HG03139 (cell line): Measurements from ENCODE around the gene SGSH.
A peak's percentile ranks its signal among the peaks of the same experiment; 100 is the strongest.
"Not testable (repeated sequence)": the region's sequence is repeated elsewhere in the genome, so short reads cannot be mapped to it uniquely, and the experiment has no call there.

Source experiments
- ATAC-seq: cut with Tn5 transposase; IDR thresholded peaks from one replicate; pipeline ENCODE4 v1.9.1; 2021; ENCODE audit not compliant: unreplicated experiment

SGSH gene

DNA sequence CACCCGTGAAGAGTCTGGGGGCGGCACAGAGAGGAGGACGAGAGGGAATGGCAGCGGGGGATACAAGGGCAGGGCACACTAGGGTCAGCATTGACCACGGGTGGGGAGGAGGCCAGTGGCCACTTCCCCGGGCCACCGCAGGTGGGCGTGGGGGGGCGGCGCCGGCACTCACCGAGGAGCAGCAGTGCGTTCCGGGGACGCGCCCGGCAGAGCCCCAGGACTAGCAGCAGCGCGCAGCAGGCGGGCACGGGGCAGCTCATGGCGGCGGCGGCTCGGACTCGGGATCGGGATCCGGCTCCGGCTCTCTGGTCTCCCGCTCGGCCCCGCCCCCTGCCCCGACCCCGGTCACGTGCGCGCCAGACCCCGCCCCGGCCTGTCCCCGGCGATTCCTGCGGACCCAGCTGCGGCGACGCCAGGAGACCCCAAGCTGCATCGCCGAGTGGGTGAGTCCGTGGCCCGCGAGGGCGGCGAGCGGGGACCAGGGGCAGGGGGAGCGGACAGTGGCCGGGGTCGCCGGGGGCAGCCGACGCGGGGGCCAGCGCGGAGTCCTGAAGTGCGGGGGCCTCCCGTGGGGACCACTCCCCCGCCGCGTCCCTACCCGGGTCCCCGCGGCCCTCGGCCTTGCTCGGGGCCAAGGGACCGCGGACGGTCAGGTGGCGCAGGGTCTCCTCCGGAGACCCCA is at the start of gene SGSH, which contains the start of gene SLC26A11:
TSS of gene SGSH (minus strand) at position 280 of the 682 bp plus-strand sequence. CDS start at position 260, 20 bp downstream.
TSS of gene SLC26A11 (plus strand) at position 374 of the 682 bp plus-strand sequence. CDS start 1,134 bp downstream, outside the sequence.
- ATAC-seq: no peak

DNA sequence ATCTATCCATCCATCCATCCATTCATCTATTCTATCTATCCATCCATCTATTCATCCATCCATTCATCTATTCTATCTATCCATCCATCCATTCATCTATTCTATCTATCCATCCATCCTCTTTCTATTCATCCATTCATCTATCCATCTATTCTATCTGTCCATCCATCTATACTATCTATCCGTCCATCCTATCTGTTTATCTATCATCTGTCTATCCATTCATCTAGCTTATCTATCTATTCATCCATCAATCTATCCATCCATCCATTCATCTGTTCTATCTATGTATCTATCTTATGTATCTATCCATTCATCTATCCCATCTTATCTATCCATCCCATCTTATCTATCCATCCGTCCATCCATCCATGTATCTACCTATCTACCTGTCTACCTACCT is 49.3 kb upstream of the SGSH start:
- ATAC-seq: no peak

- ATAC-seq: no peak
Observed at GRCh38 chr17:80268427-80268826, 48.3 kb upstream of the SGSH start.

DNA sequence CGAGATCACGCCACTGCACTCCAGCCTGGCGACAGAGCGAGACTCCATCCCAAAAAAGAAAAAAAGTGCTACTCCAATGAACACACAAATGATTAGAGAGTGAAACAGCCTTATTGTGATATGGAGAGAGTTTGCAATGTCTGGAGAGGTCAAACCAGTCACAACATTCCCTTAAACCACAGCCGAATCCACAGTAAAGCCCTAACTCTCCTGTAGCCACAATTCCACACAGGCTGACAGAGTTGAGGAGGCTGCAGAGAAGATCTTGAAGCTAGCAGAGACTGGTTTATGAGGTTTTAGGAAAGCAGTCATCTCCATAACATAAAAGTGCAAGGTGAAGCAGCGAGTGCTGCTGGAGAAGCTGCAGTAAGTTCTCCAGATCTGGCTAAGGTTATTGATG is 47.3 kb upstream of the SGSH start:
- no peak for ATAC-seq

- ATAC-seq: no peak
Observed at GRCh38 chr17:80265205-80266068, 45.3 kb upstream of the SGSH start.

DNA sequence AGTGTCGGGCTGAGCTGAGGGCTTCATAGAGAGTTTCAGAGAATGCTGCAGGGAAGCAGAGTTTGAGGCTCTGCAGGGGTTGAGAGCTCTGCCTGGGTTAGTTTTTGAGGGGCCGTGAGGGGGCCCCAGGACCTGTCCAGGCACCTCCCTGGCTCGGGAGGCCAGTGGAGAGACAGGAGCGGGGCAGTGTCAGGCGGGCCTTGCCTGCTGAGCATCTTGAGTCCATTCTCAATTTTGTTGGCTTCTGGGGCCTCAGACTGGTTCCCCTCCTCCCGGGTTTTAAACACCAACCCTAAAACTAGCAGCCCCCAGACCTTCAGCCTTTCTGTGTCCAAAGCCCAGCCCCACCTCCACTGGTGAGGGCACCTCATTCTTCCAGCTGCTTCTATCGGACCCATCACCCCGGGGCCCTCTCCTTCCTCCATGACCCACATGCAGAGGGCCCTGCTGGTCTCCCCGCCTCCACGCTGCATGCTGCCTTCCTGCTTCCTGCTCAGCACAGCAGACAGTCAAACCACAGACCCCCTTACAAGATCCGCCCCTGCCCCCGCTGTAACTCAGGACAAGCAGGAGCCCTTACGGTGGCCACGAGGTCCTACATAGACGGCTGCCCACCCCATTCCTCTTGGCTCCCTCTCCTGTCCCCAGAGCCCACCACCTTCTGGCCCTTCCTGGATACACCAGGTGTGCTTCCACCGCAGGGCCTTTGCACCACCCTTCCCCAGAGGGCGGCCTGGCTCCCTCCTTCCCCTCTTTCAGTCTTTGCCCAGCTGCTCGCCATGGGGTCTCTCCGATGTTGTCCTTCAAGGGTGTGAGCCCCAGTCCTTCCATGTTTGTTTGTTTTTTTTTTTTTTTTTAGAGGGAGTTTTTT is 44.3 kb upstream of the SGSH start:
- ATAC-seq: no peak

DNA sequence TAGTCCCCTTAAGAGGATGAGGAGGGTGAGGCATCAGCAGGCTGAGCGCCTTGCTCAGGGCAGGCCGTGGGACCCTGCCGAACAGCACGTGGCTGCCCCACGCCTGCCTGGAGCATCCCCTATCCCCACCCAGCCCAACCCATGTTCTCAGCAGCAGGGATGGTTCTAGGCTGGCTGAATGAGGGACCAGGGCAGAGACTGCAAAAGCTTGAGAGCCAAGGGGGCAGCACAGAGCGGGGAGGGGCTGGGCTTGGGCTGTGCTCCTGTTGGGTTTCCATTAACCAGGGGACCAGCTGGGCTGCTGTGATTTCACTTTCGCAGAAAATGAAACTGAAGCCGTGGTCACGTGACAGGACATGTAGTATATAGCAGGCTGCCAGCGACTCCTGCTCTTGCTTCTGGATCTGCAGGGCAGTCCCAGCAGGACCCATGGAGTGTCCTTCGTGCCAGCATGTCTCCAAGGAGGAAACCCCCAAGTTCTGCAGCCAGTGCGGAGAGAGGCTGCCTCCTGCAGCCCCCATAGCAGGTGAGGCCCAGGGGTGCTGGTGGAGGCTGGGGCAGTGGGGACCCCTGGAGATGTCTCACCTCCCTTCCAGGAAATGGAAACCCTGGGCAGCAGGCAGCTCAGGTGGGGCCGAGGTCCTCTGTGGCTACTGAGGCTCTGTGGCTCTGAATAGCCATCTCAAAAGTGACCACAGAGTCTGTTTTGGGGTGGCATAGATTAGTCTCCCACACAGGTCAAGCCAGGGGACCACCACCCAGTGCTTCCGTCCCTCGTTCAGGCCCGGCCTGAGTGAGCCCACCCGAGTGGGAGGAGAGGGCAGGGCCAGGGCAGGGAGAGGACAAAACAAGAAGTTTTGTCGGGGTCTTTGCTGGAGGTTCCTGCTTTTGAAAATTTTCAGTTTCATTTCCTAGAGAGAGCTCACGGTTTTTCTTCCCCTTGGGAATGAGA is 43.4 kb upstream of the SGSH start:
- peak; percentile 41 for ATAC-seq

GRCh38 chr17:80262775-80263244 is 42.7 kb upstream of the SGSH start:
- no peak for ATAC-seq

GRCh38 chr17:80262291-80262690 is 42.2 kb upstream of the SGSH start:
- no peak for ATAC-seq

DNA sequence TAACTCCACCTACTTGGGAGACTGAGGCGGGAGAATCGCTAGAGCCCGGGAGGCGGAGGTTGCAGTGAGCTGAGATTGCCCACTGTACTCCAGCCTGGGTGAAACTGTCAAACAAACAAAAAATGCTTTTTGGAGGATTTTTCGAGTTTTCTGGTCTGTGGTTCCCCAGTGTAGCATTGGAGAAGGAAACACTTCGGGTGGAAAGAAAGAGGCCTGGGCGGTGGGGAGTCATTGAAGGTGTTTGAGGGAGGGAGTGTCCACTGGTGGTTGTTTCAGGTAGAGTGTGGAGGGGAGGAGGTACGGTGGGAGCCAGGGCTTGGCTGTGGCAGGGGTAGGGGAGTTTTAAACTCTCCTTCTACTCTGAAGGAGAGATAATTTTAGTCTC is 41.8 kb upstream of the SGSH start:
- no peak for ATAC-seq

- ATAC-seq: no peak
Observed at GRCh38 chr17:80261159-80261894, 41.2 kb upstream of the SGSH start.

DNA sequence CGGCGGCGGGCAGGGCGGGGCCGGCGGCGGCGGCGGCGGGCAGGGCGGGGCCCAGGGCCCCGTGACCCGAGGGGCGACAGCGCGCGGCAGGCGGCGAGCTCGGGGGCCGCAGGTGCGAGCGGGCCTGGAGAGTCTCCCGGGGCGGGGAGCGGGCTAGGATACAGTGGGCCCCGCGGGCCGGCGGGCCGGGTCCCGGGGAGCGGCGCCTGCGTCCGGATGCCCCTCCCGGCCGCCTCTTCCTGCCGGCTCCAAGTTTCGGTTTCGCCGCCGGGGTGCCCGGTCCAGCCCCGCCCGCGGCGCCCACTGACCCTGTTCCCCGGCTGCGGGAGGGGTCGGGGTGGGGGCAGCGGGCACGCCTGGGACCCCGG is 40.6 kb upstream of the SGSH start, which contains the start of gene RNF213:
TSS of gene RNF213 (plus strand) at position 62 of the 368 bp plus-strand sequence. CDS start 2,830 bp downstream, outside the sequence.
- ATAC-seq: peak; percentile 29

- ATAC-seq: no peak
Observed at GRCh38 chr17:80260069-80260535, 40.0 kb upstream of the SGSH start.

DNA sequence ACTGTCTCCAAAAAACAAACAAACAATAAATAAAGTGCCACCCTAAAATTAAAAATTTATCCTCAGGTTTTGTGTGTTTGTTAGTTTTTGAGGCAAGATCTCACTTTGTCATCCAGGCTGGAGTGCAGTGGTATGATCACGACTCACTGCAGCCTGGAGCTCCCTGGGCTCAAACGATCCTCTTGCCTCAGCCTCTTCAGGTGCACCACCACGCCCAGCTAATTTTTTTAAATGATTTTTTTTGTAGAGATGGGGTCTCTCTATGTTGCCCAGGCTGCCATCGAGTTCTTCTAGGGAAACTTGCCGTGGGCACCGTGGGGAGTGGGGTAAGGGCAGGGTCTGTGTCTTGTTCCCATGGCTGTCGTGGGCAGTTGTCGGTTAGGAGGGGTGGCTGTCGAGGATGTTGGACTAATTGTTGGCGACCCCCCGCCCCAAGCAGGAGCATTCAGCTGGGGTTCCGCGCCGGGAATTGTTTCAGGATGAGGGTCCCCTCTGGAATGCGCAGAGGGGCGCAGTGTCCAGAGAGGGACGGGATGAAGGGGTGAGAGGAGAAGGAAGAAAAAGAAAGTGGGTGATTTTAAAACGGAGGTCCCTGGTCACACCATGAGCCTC is 39.4 kb upstream of the SGSH start:
- no peak for ATAC-seq

GRCh38 chr17:80258296-80258695 is 38.2 kb upstream of the SGSH start:
- not testable (repeated sequence) for ATAC-seq

DNA sequence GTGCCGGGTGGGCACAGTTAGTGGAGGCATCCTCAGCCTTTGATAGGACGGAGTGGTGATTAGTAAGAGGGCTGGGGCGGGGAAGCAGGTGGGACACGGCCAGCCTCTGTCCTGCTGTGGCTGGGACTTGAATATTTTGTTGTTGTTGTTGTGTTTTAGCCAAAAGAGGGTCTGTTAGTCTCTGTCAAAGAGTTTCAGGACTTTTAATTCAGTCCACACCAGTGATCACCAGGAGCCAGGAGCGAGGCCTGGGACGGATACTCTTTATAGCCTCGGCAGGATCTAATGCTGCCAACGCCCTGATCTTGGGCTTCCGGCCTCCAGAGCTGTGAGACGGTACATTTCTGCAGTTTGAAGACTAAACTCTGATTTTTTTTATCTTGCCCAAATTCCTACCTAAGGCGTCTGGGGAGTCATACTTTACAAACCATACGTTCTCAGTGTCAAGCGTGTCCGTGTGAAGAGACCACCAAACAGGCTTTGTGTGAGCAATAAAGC is 37.6 kb upstream of the SGSH start:
- ATAC-seq: no peak

- ATAC-seq: no peak
Observed at GRCh38 chr17:80256034-80256350, 35.9 kb upstream of the SGSH start.

DNA sequence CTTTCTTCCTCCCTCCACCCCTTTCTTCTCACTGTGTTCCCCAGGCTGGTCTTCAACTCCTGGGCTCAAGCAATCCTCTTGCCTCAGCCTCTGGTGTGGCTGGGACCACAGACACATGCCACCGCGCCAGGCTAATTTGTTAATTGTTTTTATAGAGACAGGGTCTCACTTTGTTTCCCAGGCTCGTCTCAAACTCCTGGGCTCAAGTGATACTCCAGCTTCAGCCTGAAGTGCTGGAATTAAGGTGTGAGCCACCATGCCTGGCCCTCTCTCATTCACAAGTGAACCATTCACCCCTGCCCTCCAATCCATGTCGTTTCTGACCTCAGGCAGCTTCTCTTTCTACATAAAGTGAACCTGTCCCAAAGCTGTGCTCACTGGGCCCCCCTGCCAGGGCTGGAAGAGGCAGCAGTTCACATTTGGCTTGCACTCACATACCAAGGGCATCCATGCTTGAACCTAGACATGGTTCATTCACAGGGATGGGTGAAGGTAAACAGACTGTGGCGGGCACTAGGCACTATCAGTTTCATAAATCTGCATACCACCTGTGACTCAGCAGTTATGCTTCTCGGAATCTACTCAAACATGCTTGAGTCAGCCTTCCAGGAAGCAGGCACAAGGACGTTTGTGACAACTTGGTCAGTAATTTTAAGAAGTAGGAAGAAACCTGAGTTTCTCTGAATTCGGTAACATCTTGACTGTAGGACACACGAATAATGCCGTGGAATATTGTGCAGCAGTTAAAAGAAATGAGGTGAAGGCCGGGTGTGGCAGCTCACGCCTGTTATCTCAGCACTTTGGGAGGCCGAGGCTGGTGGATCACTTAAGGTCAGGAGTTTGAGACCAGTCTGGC is 34.5 kb upstream of the SGSH start:
- ATAC-seq: no peak
